GM12878 (cell line): ENCODE measurements around the gene VWA7. TPM values are rescaled to one million over a fixed set of nuclear protein-coding genes. Genes with fewer than 3 reads are reported as not detected.

Experiments used
- ASH2L ChIP-seq: fragments of 300-600, 200-600 bp; sonication (generic); IDR thresholded peaks from 2 replicates; pipeline ENCODE4 v1.6.1; 2017; ENCODE audit warnings: low read depth, mild to moderate bottlenecking, borderline replicate concordance
- EGR1 ChIP-seq, 2 experiments: IDR thresholded peaks; 1 replicate in 1 of 2; 2 replicates in 1 of 2; pipeline ENCODE4 v1.6.1; 2011 to 2012; ENCODE audit warnings: low read depth in 2 of 2, low read length in 2 of 2, borderline replicate concordance in 1 of 2, mild to moderate bottlenecking in 1 of 2, moderate library complexity in 1 of 2
- FOXM1 ChIP-seq: IDR thresholded peaks from 2 replicates; pipeline ENCODE4 v1.6.1; 2012; ENCODE audit warnings: low read depth, mild to moderate bottlenecking, inconsistent platforms, low read length, moderate library complexity
- HDAC2 ChIP-seq: fragments of 200-600 bp; sonication (generic); IDR thresholded peaks from 2 replicates; pipeline ENCODE4 v1.6.1; 2017
- HSF1 ChIP-seq: fragments of 150-350 bp; IDR thresholded peaks from 2 replicates; pipeline ENCODE4 v1.6.1; 2014; ENCODE audit warnings: mild to moderate bottlenecking, low read depth, low read length
- PAX5 ChIP-seq: IDR thresholded peaks from 2 replicates; pipeline ENCODE4 v1.6.1; 2011; ENCODE audit warnings: low read depth, low read length, borderline replicate concordance
- SRF ChIP-seq, 2 experiments: IDR thresholded peaks; 2 replicates each; pipeline ENCODE4 v1.6.1; 2011; ENCODE audit warnings: low read depth in 2 of 2, low read length in 2 of 2, mild to moderate bottlenecking in 1 of 2, moderate library complexity in 1 of 2
- SUPT20H ChIP-seq: IDR thresholded peaks from 2 replicates; pipeline ENCODE4 v1.6.1; 2011; ENCODE audit warnings: low read depth, mild to moderate bottlenecking, low read length, moderate library complexity, borderline replicate concordance; ENCODE audit not compliant: control insufficient read depth
- ZNF217 ChIP-seq: fragments of 450-650 bp; IDR thresholded peaks from 2 replicates; pipeline ENCODE4 v1.6.1; 2017; ENCODE audit warnings: antibody characterized with exemption, mild to moderate bottlenecking
- polyA plus RNA-seq, 11 experiments: library from polyadenylated mRNA; depleted of rRNA in 4 of 11; unstranded in 6 of 11; stranded (reverse) in 5 of 11; fragments of >200 nt; fragmentation: Nextera tagmentation in 4 of 11; fragmentation: Illumina TruSeq in 1 of 11; extraction: Ambion mirVana in 4 of 11; extraction: Trizol in 1 of 11; gene quantifications; 1 replicate in 1 of 11; 2 replicates in 10 of 11; pipeline versions ENCODE4 v1.2.1 to v1.2.3, GENCODE V29; 2011 to 2016; ENCODE audit warnings: inconsistent platforms in 2 of 11, missing spikeins in 2 of 11, low read depth in 1 of 11
- total RNA-seq, 4 experiments: library from RNA; depleted of rRNA in 3 of 4; stranded (reverse); fragments of >200 nt in 3 of 4; fragmentation: Illumina TruSeq in 1 of 4; extraction: Trizol in 1 of 4; gene quantifications; 2 replicates each; pipeline versions ENCODE4 v1.2.1 to v1.2.3, GENCODE V29; 2013 to 2021
- TF ChIP-seq, protein P1 (sequence below): fragments of 450-650 bp; IDR thresholded peaks from 2 replicates; pipeline ENCODE4 v1.6.1; 2016; ENCODE audit warnings: mild to moderate bottlenecking

The VWA7 gene
- total and polyA plus RNA-seq, 10 of the 15 experiments (the other 5 are each of a cell fraction or from before 2014, with no cell fraction given), result 0.11 to 3.1 (median 1.2) TPM; not detected in 1

GRCh38 chr6:31734821-31735406 lies 42.2 kb downstream of the VWA7 start (continued):
- TF ChIP-seq EGR1 (IDR thresholded peaks at IDR 0.05; ENCODE audit: borderline replicate concordance in 1 of 2, low read depth in 2 of 2, low read length in 2 of 2) (peak in 1 of 2 experiments; percentile 28; a peak in 1 of 3 replicates), PAX5 (no peak), HSF1 (no peak), HDAC2 (no peak), ASH2L (no peak), SUPT20H (no peak), FOXM1 (no peak), SRF (IDR thresholded peaks at IDR 0.05; ENCODE audit: low read depth in 2 of 2, low read length in 2 of 2) (no peak), ZNF217 (peak; percentile 49; the same call in 1 of the 2 replicates)
- TF ChIP-seq, protein P1, sequence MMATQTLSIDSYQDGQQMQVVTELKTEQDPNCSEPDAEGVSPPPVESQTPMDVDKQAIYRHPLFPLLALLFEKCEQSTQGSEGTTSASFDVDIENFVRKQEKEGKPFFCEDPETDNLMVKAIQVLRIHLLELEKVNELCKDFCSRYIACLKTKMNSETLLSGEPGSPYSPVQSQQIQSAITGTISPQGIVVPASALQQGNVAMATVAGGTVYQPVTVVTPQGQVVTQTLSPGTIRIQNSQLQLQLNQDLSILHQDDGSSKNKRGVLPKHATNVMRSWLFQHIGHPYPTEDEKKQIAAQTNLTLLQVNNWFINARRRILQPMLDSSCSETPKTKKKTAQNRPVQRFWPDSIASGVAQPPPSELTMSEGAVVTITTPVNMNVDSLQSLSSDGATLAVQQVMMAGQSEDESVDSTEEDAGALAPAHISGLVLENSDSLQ, result peak; percentile 70
- TF ChIP-seq, all 136 proteins: peak for 33
